Esophagus squamous epithelium (tissue), 4 donors: ENCODE measurements around the gene ITPR3.

ENCODE experiments used
- CTCF ChIP-seq, 6 experiments: fragments of 450-650 bp in 4 of 6; fragments of 200-600 bp in 2 of 6; sonication (generic) in 2 of 6; IDR thresholded peaks; one replicate each; pipeline ENCODE4 v1.5.1; 2016 to 2019; ENCODE audit warnings: antibody characterized with exemption in 6 of 6, mild to moderate bottlenecking in 4 of 6, moderate library complexity in 4 of 6
- POLR2A ChIP-seq, 4 donors: fragments of 450-650 bp; IDR thresholded peaks; one replicate each; pipeline ENCODE4 v1.6.1; 2017; ENCODE audit warnings: antibody characterized with exemption in 4 of 4, mild to moderate bottlenecking in 4 of 4, moderate library complexity in 3 of 4

- TF ChIP-seq CTCF (IDR thresholded peaks at IDR 0.05) (no peak), POLR2A (IDR thresholded peaks at IDR 0.05) (no peak)
Measured at GRCh38 chr6:33699739-33700138, 78.6 kb downstream of the ITPR3 start.
